AG04450 (cell line): ENCODE measurements around the gene FYN. TPM values are rescaled to one million over a fixed set of nuclear protein-coding genes. Genes with fewer than 3 reads are reported as not detected.

Experiments
- CTCF ChIA-PET: fragments of 300-600, 350-600 bp; formaldehyde crosslinking; extraction: SDS; loops from one replicate; lab custom pipeline; 2022; ENCODE audit warnings: antibody characterized with exemption, inconsistent platforms; lab: Charles Lee
- POLR2A ChIA-PET: fragments of 350-600 bp; formaldehyde crosslinking; extraction: SDS; loops from one replicate; lab custom pipeline; 2021; ENCODE audit warnings: antibody characterized with exemption, inconsistent platforms; lab: Yijun Ruan, JAX
- DNase-seq: peaks from one replicate; pipeline ENCODE4 v3.0.0-alpha.2; 2011; ENCODE audit warnings: low read depth, low spot score
- H3K27ac ChIP-seq: one replicate; pipeline ENCODE4 v1.5.1; 2012; ENCODE audit warnings: low read depth, low read length, control low read depth
- H3K27me3 ChIP-seq: one replicate; pipeline ENCODE4 v1.6.0; 2012; ENCODE audit warnings: low read length; ENCODE audit not compliant: control insufficient read depth, insufficient read depth
- H3K4me3 ChIP-seq: 2 replicates; pipeline ENCODE4 v1.5.1; 2011; ENCODE audit warnings: mild to moderate bottlenecking, low read depth, low read length, control low read depth
- H3K9me3 ChIP-seq: 2 replicates; pipeline ENCODE4 v1.5.1; 2012; ENCODE audit warnings: low read length; ENCODE audit not compliant: control insufficient read depth, insufficient read depth
- polyA plus RNA-seq: library from polyadenylated mRNA; depleted of rRNA; stranded (reverse); fragments of >200 nt; gene quantifications from 2 replicates; pipeline ENCODE4 v1.2.3, GENCODE V29; 2011
- TF ChIP-seq, protein P1 (sequence below): IDR thresholded peaks from 2 replicates; pipeline ENCODE4 v1.5.1; 2011; ENCODE audit warnings: low read depth, low read length, control low read depth, inconsistent platforms

Gene FYN
- polyA plus RNA-seq, 1 experiment, result 29.0 TPM

DNA sequence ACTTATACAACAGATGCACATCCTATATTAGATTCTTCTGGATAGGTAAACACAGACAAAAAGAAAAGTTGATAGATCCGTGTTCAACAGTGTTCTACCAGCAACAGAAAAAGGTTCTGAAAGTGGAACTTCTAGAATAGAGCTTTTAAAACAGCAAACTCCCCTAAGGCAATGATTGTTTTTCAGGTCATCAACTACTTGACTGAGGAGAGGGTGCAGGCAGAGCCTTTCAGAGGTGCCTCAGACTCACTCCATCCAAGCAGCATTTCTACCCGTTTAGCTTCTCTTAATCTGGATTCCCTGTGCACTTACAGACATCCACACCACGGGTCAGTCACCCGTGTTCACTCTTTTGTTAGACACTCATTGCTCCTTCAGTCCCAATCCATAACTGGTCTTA lies 28.9 kb downstream of the FYN start:
- Histone ChIP-seq H3K27ac (no peak overlapping the region), H3K4me3 (no peak overlapping the region), H3K27me3 (no peaks in the 10 kb centered on the region), H3K9me3 (no peaks in the 10 kb centered on the region)
- TF ChIP-seq, protein P1, sequence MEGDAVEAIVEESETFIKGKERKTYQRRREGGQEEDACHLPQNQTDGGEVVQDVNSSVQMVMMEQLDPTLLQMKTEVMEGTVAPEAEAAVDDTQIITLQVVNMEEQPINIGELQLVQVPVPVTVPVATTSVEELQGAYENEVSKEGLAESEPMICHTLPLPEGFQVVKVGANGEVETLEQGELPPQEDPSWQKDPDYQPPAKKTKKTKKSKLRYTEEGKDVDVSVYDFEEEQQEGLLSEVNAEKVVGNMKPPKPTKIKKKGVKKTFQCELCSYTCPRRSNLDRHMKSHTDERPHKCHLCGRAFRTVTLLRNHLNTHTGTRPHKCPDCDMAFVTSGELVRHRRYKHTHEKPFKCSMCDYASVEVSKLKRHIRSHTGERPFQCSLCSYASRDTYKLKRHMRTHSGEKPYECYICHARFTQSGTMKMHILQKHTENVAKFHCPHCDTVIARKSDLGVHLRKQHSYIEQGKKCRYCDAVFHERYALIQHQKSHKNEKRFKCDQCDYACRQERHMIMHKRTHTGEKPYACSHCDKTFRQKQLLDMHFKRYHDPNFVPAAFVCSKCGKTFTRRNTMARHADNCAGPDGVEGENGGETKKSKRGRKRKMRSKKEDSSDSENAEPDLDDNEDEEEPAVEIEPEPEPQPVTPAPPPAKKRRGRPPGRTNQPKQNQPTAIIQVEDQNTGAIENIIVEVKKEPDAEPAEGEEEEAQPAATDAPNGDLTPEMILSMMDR, result no peak
- ChIA-PET CTCF (interaction anchor here (0.5 kb wide), 1 partner anchor 199 kb away, joined by 6 read pairs; no protein-coding TSS in a partner anchor), POLR2A (no interaction called here)
- DNase-seq, result no peak

GRCh38 chr6:111843347-111844147 lies 29.7 kb downstream of the FYN start:
- DNase-seq, result no peak
- no peaks in the 10 kb centered on the region for H3K27me3 ChIP-seq
- H3K4me3 ChIP-seq, result no peak overlapping the region
- POLR2A ChIA-PET, result no interaction called here
- H3K9me3 ChIP-seq, result no peaks in the 10 kb centered on the region
- CTCF ChIA-PET, result interaction anchor here (0.5 kb wide), 1 partner anchor 200 kb away, joined by 6 read pairs; no protein-coding TSS in a partner anchor
- TF ChIP-seq, protein P1, result no peak
- no peak overlapping the region for H3K27ac ChIP-seq

- Histone ChIP-seq H3K27ac (no peak overlapping the region), H3K9me3 (no peaks in the 10 kb centered on the region), H3K27me3 (no peaks in the 10 kb centered on the region), H3K4me3 (no peak overlapping the region)
- ChIA-PET POLR2A (no interaction called here), CTCF (no interaction called here)
- TF ChIP-seq, protein P1, result no peak
- no peak for DNase-seq
These were observed 30.4 kb downstream of the FYN start for GRCh38 chr6:111842891-111843290.

- Histone ChIP-seq H3K4me3 (no peak overlapping the region), H3K9me3 (no peaks in the 10 kb centered on the region), H3K27ac (no peak overlapping the region), H3K27me3 (no peaks in the 10 kb centered on the region)
- no peak for DNase-seq
- TF ChIP-seq, protein P1, result no peak
- POLR2A ChIA-PET, result interaction anchor here (0.7 kb wide), 1 partner anchor 186 kb away, joined by 3 read pairs; no protein-coding TSS in a partner anchor
- CTCF ChIA-PET, result interaction anchor here (0.7 kb wide), 1 partner anchor 23 kb away, joined by 5 read pairs; no protein-coding TSS in a partner anchor
These were observed 30.9 kb downstream of the FYN start for GRCh38 chr6:111842271-111842822.

DNA sequence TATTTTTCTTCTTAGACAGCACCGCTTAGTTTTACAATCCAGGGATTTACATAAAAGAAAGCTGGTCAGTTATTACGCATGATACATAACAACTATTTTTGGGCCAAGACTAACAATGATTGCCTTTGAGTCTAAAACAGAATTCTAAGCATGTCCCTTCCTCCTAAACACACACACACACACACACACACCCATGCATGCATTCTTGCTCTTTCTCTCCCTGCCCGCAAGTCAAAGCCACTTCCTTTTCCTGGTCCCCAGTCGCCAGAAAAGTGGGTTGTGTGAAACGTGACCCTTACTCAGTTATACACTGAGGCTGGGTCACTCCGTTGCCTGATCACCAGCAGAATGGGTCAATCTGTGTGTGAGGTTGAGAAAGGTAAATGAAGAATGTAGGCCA lies 31.4 kb downstream of the FYN start:
- Histone ChIP-seq H3K27me3 (no peaks in the 10 kb centered on the region), H3K27ac (no peak overlapping the region), H3K4me3 (no peak overlapping the region), H3K9me3 (no peaks in the 10 kb centered on the region)
- DNase-seq, result no peak
- ChIA-PET CTCF (interaction anchor here (0.7 kb wide), 1 partner anchor 23 kb away, joined by 5 read pairs; no protein-coding TSS in a partner anchor), POLR2A (interaction anchor here (0.7 kb wide), 1 partner anchor 185 kb away, joined by 3 read pairs; no protein-coding TSS in a partner anchor)
- TF ChIP-seq, protein P1, result no peak
